HG03045 (cell line): ENCODE results near the gene COL19A1.

Source experiments
- ATAC-seq: cut with Tn5 transposase; IDR thresholded peaks from one replicate; pipeline ENCODE4 v1.9.1; 2021; ENCODE audit warnings: mild to moderate bottlenecking, moderate library complexity; ENCODE audit not compliant: unreplicated experiment

The COL19A1 gene

GRCh38 chr6:70041411-70041810, 175.1 kb downstream of the COL19A1 start:
- ATAC-seq, result no peak

GRCh38 chr6:70045413-70045812, 179.1 kb downstream of the COL19A1 start:
- no peak for ATAC-seq

GRCh38 chr6:70051197-70052124, 185.1 kb downstream of the COL19A1 start:
- no peak for ATAC-seq

DNA sequence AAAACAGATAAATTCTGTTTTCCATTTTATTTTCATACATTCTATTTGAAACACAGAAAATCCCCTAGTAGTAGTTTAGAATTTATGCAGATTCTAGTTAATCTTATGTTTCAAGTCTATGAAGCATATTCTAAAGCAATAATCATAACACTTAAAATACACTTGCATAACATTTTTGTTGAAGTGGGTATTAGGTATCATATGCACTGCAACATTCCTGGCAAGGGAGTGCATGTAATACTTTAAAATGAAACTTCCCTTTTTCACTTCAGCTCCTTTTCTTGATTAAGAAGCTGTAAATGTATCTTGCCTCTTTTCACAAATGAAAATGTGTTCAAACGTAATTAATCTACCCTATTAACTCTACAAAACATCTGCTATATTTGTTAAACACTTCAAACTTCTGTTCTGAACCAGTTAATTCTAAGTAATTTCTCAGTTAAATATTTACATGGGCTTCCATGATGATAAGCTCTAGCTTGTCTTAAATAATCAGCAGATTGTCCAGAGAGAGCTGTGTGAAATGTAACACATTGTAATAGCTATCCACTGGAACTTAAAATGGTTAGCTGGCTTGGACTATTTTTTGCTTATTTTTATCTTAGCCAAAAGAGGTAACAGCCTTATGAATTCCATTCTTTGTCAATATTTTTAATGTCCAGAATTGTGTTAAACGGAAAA, 192.8 kb downstream of the COL19A1 start:
- ATAC-seq, result no peak

DNA sequence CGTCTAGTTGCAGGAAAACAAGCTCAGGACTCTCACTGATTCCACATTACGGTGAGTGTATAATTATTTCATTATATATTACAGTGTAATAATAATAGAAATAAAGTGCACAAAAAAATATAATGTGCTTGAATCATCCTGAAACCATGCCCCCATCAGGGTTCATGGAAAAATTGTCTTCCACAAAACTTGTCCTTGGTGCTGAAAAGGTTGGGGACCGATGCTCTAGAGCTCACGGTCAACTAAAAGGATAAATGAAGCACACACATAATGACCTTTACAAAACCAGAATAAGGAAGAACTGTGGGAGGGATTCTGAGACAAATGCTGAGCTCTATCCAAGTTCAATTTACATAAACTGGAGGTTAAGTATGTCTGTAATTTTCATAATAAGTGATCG, 194.3 kb downstream of the COL19A1 start:
- ATAC-seq, result no peak

DNA sequence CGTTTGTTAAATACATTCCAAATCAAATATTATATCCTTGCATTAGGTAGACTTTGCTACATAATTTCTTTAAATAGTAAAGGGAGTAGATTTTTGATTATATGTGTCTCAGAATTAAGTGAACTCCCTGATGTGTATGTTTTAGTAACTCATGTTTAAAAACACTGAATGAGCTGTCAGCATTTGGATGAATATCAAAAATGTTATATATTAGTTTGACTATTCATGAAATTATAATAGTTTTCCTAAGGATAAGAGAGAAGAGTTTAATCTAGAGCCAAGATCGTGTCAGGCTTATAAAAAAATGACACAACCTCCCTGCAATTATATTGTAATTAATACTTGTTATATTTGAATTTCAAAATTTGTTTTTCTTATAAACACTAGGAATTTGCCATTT, 195.2 kb downstream of the COL19A1 start:
- no peak for ATAC-seq

GRCh38 chr6:70062010-70062409, 195.7 kb downstream of the COL19A1 start:
- ATAC-seq, result no peak

DNA sequence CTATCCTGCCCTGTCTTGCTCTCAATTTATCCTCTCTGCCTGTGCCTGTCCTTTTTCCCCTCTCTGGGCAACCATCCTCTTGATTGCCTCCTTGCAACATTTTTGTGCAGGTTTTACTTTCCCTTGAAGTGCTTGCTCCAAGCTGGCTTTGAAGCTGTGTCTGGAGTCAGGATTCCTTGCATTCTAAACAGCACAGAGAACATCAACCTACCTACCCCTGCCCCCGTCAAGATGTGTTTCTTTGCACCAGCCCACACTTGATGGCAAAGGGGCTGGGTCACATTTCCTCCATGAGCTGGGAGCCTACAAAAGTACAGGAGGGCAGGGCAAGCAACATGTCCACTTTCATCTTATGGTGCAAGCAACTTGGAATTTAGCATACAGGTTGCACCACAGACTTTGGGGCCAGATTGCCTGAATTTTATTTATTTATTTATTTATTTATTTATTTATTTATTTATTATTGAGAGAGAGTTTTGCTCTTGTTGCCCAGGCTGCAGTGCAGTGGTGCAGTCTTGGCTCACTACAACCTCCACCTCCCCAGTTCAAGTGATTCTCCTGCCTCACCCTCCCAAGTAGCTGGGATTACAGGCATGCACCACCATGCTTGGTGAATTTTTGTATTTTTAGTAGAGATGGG, 206.3 kb downstream of the COL19A1 start:
- ATAC-seq, result no peak

GRCh38 chr6:70073637-70074036, 207.3 kb downstream of the COL19A1 start:
- ATAC-seq, result no peak

- no peak for ATAC-seq
Observed at GRCh38 chr6:70079241-70079640, 212.9 kb downstream of the COL19A1 start.

DNA sequence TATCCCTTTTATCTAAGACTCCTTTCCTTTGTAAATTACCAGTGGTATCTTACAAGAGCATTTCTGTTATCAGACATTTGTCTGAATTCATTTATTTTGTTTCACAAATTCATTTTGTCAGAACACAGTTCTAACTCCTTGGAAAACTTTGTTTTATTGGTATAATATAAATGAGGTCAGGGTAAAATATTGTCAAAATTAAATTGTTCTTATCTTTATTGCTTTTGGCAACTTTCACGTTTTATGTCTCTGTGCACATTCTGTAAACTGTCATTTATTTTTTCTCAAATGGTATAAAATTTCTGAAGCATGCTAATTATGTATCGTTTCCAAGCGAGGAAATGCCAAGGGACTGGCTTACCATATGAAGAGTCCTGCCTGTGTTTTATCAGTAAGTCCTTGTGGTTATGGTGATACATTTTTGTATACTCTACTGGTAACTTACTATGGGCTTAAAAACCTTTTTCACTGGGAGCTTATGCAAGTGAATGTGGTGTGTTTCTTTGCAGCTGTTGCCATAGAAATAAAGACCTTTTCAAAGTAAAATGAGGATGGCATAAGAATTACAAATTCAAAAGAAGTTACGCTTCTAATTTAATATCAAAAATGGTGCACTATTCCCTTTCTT, 214.2 kb downstream of the COL19A1 start:
- ATAC-seq, result no peak

DNA sequence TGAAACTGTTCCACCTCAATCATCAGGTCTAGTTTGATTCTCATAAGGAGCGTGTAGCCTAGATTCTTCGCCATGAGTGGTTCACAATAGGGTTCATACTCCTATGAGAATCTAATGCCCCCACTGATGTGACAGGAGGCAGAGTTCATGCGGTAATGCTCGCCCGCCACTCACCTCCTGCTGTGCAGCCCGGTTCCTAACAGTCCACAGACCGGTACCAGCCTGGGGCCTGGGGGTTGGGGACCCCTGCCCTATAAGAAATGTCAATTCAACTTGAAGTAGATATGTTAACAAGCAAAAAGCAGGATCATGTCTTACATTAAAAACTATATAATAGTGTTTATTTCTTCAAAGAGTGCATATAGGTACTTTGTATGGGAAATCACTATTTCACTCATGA, 216.5 kb downstream of the COL19A1 start:
- no peak for ATAC-seq

DNA sequence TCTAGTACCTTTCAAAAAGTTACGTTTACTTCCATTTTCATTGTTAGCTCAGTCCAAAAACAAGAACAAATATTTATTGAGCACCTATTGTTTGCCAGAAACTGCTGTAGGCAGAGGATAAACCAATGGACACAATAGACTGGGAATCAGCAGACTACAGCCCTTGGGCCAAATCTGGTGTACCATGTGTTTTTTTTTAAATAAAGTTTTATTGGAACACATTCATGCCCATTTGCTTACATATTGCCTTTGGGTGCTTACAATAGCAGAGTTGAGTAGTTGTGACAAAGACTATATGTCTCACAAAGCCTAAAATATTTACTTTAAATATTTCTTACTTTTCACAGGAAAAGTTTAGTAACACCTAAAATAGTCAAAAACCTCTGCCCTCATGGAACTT, 220.4 kb downstream of the COL19A1 start:
- ATAC-seq, result no peak

DNA sequence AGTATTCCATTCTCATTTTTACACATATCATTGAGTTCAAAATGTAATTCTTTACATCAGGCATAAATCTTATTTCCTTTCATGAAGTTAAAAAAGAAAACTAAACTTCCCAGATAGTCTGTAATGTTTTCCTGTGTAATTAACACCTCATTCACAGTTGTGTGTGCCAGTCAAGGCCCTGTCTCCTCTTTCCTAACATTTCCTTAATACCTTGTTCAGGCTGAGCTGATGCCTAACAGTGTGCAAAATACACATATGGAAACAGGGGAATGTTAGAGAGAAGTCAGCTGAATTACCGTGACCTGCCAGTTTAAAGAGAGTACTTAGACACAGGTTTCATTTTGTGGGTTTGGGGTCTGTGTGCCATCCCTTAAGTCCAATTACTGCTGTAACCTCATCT, 227.8 kb downstream of the COL19A1 start:
- ATAC-seq, result no peak

DNA sequence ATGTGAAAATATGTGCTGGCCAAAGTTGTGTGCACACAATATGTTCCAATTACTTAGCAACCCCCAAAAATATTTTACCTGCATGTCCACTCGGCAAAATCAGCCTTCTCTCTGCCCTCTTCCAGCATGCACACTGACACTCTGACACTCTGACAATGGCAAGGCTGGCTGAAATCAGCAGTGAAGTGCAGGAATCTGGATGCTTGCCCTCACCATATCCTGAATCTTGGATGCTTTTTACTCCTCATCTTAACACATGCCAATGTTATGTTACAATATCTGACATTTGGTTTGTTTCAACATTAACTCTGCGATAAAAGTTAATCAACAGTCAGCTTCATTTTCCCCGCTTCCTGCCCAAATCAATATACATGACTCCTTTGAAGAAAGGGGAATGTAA, 233.4 kb downstream of the COL19A1 start:
- no peak for ATAC-seq

GRCh38 chr6:70103798-70104197, 237.4 kb downstream of the COL19A1 start:
- no peak for ATAC-seq

DNA sequence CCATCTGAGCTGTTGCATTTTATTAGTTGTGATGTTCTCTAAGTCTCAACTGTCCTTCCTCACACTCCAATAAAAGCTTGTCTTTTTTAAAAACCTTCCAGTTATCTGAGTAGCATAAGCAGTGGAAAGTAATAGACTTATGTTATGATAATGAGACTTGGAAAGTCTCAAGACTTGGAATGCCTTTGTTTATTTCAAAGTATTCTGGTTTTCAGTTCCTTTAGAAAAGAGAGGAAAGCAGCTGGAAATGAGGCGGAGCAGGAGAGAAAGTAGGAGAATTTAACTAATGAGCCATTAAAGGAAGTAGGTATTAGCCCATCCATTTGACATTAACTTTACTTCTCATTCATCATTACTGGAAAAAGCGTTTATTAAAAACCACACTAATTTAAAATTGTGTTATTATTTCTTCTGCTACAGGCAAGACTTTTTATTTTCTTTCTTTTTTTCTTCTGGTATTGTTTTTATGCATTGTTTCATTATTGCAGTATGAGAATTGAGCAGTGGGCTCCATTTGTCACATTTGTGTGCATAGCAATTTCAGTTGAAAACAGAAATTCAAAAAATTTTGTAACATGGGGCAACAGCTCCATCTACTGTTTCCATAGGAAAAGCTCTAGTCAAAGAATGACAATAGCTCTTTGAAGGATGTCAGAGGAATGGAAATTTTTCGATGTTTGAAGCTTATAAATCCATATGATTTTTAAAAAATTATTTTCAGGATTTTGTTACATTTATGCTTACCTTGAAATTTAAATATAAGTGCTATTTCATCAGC, 241.7 kb downstream of the COL19A1 start:
- ATAC-seq, result no peak

GRCh38 chr6:70110126-70111022, 244.0 kb downstream of the COL19A1 start:
- ATAC-seq, result no peak

- no peak for ATAC-seq
Observed at GRCh38 chr6:70111737-70112136, 245.4 kb downstream of the COL19A1 start.

DNA sequence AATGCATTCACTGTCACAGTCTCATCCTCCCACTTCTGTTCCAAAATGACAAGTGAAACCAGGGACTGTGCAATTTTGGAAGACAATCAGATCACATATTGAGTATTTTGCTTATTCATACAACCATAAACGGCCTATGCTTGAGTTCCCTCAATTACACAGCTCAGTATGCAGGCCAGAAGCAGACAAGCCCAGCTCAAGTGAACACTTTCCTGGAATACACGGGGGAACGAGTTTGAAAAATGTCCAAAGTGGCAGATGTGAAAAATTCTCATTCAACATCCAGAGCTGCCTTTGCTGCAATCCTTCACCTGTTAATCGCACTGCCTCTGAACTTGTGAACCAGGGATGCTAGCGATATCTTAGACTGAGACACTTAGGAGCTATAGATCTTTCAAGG, 246.4 kb downstream of the COL19A1 start:
- no peak for ATAC-seq
